Activated T-cell treated with anti-CD3 and anti-CD28 coated beads, Interleukin-2, amount 50 U/mL, for 48 hours (primary cell): ENCODE results near the gene ZNF652.

ENCODE experiments used
- DNase-seq, 2 experiments: peaks; one replicate each; pipeline ENCODE4 v3.0.0-alpha.2; 2020

The ZNF652 gene

DNA sequence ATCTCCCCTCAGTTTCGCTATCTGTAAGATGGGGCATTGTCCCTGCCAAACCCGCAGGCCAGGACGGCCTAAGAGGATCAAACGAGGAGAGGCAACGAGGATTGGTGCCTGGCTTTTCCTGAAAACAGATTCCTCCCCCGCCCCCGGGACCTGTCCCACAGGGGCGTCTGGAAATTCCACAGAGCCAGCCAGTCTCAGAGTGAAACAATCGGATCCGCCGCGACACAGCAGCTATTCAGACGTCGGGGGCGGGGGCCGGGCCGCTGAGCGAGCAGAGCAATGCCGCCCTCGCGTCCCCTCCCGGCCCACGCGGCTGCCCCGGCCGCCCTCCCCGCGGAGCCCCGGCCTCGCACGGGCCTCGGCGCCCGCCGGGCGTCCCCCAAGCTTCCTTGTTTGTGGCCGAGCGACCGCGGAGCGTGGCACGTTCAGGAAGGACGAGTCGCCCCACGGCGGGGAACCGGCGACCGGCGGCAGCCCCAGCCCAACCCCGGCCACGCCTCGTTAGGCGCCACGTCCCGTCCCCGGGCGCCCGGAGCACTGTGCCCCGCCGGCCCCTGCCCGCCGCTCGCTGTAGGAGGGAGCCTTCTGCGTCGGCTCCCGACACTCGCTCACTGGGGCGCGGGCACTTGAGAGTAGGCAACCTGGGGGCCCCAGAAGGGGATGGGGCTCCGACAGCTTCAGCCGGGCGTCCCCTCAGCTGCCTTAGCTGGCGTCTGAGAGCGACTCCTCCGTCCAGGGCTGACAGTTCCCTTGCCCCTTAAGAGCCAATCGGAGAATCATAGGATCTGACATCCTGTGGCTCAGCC is 101.8 kb downstream of the ZNF652 start:
- DNase-seq = peak; percentile 67 to 72

DNA sequence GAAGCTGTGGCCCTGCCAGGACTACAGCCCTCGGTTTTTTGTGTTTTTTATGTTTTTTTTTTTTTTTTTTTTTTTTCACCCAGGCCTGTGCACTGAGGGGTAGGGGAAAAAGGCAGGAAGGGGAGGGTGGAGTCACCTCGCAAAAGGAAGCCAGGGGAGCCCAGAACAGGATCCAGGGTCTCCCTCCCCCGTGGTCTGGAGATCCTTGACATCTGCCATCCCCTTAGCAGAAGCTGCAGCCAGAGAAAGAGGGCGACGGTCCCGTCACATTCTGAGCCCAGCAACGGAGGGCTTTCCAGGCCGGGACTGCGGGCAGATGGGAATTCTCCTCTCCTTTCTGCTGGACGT is 102.4 kb downstream of the ZNF652 start:
- DNase-seq = no peak

DNA sequence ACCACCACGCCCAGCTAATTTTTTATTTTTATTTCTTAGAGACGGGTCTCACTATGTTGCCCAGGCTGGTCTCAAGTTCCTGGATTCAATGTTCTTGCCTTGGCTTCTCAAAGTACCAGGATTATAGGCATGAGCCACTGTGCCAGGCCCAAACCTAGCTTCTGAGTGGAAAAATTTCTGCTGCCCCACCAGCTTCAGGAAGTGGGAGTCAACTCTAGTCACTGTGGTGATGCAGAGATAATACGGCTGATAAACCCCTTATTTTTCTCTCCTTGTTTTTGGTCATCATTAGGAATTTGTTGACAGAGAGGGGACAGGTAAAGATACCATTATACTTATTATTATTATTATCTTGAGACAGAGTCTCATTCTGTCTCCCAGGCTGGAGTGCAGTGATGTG is 103.7 kb downstream of the ZNF652 start:
- no peak for DNase-seq

DNA sequence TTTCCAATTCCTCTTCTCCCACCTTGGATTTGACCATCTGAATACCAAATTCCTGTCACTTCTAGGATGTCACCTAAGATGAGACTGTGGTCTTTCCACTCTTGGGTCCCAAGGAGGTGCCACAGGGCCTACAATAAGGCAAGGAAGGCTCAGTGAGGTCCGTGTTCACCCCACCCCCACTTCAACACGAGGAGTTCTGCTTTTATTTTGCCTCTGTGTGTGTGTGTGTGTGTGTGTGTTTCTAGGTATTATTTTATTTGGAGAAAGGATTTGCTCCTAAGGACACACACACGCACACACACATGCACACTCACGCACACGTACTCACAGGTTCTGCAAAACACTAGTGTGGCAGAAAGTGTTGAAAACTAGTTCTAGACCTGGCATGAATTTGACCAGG is 106.9 kb downstream of the ZNF652 start:
- no peak for DNase-seq

DNA sequence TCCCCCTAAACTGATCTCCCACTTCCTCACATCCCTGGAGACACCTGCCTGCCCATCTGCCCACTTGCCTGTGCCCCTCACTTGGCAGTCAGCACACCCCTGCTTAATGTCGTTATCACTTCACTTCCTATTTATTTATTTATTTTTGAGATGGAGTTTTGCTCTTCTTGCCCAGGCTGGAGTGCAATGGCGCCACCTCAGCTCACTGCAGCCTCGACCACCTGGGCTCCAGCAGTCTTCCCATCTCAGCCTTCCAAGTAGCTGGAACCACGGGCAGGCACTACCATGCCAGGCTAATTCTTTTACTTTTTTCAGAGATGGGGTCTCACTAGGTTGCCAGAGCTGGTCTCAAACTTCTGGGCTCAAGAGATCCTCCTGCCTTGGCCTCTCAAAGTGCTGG is 108.0 kb downstream of the ZNF652 start:
- no peak for DNase-seq

DNA sequence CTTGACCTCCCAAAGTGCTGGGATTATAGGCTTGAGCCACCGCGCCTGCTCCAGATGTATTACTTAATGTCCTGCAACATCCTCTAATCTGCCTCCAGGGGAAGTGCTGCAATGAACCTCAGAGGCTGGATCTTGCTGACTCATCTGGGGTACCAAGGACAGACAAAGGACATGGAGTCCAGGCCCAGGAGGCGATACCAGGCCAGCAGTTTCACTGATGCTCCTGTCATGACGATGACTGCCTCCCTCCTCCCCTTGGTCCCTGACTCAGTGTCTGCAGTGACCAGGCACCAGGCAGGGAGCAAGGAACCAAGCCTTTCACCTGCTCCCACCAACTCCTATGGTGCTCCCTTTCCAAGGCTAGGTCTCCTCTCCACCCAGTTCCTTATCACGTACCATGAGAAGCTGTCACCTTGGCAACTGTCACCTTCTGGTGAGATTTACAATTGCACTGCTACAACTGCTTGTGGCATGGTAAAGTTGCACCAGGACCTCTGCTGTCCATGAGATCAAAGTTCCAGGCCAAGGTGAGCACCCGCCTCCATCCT is 109.8 kb downstream of the ZNF652 start:
- DNase-seq = no peak

DNA sequence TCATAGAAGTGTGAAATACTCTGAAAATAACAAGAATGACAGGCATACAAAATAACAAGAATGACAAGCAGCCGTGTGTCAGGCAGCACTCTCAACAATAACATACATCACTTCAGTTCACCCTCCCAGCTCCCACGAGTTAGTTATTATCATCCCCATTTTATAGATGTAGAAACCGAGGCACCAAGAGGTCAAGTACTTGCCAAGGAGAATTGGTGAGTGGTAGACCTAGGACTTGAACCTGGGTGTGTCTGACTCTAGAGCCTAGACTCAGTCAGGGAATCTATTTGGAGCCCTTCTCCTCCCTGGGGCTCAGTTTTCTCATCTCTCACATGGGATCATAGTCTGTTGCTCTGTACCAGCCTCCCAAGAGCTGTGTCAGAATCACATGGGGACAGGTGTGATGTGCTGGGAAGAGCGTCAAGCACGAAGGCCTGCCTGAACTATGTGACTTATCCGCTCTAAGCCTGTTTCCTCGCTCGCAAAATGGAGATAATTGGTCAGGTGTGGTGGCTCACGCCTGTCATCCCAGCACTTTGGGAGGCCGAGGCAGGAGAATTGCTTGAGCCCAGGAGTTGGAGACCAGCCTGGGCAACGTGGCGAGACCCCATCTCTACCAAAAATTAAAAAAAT is 112.0 kb downstream of the ZNF652 start:
- DNase-seq = no peak

DNA sequence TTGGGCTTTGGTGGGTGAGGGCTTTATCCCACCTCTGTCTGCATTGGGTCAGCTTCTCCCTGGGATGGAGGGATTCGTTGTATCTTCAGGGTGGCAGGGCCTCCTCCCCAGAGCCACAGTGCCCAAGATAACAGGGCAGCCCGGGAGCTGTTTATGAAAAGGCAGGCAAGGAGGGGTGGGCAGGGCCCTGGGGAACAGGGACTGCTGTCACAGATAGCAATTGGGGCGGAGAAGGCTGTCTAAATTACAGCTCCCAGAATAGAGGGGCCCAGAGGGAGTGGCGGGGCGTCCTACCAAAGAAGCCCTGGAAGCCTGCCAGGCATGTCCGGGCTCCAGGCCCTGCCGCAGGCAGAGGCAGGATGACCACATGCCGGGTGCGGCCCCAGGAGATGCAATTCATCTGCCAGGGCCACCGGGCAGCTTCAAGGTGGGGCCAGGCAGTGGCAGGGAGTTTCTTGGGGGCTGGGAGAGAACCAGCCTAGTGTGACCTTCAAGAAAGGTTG is 112.7 kb downstream of the ZNF652 start:
- DNase-seq = no peak

DNA sequence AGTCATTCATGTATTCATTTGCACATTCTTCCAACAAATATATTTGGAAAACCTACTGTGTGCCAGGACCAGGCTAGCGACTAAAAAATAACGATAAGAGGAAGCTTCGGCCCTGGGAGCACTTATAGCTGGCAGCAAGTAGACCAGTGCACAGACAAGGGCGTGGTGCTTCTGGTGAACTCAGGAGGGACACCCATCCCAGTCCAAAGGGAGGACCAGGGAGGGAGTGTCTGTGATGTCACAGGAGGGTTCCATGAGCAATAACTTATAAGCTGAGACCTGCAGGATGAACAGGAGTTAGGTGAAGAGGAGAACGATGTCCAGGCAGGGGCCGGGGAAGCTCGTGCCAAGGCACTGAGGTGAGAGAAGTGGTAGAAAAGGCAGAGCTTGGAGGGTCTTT is 114.1 kb downstream of the ZNF652 start:
- DNase-seq = no peak

DNA sequence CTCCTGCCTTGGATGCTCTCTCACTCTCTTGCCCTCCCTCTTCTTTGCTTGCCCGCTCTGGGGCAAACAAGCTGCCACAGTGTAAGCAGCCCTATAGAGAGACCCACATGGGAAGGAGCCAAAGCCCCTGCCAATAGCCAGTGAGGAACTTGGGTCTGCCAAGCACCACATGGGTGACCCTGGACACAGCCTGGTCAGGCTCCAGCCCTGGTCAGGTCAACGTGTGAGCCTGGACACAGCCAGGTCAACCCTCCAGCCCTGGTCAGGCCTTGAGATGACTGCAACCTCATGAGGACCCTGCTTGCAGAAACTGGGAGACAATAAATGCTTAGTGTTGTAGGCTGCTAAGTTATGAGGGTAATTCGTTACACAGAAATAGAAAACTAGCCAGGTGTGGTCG is 117.2 kb downstream of the ZNF652 start:
- DNase-seq = no peak
